SK-N-MC (cell line): ENCODE results near the gene DDX3X.

ENCODE experiments used
- EZH2 ChIP-seq: fragments of 200-600 bp; sonication (generic); IDR thresholded peaks from one replicate; pipeline ENCODE4 v1.6.1; 2017; ENCODE audit warnings: antibody characterized with exemption
- POLR2AphosphoS5 ChIP-seq: IDR thresholded peaks from 2 replicates; pipeline ENCODE4 v1.6.1; 2012; ENCODE audit warnings: mild to moderate bottlenecking, low read depth, low read length, borderline replicate concordance

DNA sequence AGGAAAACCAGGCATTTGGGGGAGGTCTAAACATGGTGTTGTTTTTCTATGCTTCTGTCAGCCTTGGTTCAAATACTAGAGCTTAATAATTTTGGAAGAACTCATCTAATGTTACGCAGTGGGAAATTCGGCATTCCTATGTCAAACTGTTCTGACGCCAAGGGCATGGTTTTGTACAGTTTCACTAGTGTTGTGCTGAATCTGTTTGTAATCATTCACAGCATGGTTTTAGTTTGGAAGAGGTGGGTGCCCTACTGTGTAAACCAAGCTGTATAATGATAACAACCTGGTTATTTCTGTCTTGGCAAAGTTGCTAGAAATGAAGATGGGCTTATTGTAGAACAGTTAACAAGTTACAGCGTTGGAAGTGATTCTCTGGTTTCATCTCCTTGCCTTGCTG is 5.2 kb downstream of the DDX3X start:
- TF ChIP-seq EZH2: no peak
- TF ChIP-seq POLR2AphosphoS5: no peak
